OCI-LY1 (cell line): ENCODE measurements around the gene C13orf42.

Experiments
- H2AFZ ChIP-seq: fragments of 200-600 bp; sonication (generic), shearing (Covaris generic); 2 replicates; pipeline ENCODE4 v1.6.0; 2014; ENCODE audit warnings: antibody characterized with exemption, mild to moderate bottlenecking, low read length
- H3F3A ChIP-seq: fragments of 200-600 bp; sonication (generic), shearing (Covaris generic); 2 replicates; pipeline ENCODE4 v1.6.0; 2014; ENCODE audit warnings: mild to moderate bottlenecking, antibody characterized with exemption, low read length, moderate library complexity; ENCODE audit not compliant: insufficient read depth
- H3K27ac ChIP-seq: fragments of 200-600 bp; sonication (generic); 2 replicates; pipeline ENCODE4 v1.5.1; 2014; ENCODE audit warnings: low read length, mixed run types, mild to moderate bottlenecking, low read depth; ENCODE audit not compliant: poor library complexity, severe bottlenecking
- H3K27me3 ChIP-seq: fragments of 200-600 bp; sonication (generic); 2 replicates; pipeline ENCODE4 v1.6.0; 2014; ENCODE audit warnings: antibody characterized with exemption, mild to moderate bottlenecking, low read length, moderate library complexity; ENCODE audit not compliant: insufficient read depth
- H3K36me3 ChIP-seq: fragments of 200-600 bp; sonication (generic); 2 replicates; pipeline ENCODE4 v1.6.1; 2014; ENCODE audit warnings: mild to moderate bottlenecking, antibody characterized with exemption, low read length, moderate library complexity, mixed read lengths; ENCODE audit not compliant: insufficient read depth
- H3K4me1 ChIP-seq: fragments of 200-600 bp; sonication (generic); 2 replicates; pipeline ENCODE4 v1.5.1; 2014; ENCODE audit warnings: mild to moderate bottlenecking, low read length, moderate library complexity; ENCODE audit not compliant: insufficient read depth, severe bottlenecking
- H3K4me2 ChIP-seq: fragments of 200-600 bp; sonication (generic), shearing (Covaris generic); 2 replicates; pipeline ENCODE4 v1.6.1; 2014; ENCODE audit warnings: low read length
- H3K4me3 ChIP-seq: fragments of 200-600 bp; sonication (generic); 2 replicates; pipeline ENCODE4 v1.5.1; 2014; ENCODE audit warnings: low read length, low read depth, mild to moderate bottlenecking, mixed read lengths; ENCODE audit not compliant: poor library complexity, severe bottlenecking
- H3K79me2 ChIP-seq: fragments of 200-600 bp; shearing (Covaris generic); 2 replicates; pipeline ENCODE4 v1.6.1; 2016; ENCODE audit warnings: mixed run types, low read length, mixed read lengths; ENCODE audit not compliant: insufficient read depth
- H3K9ac ChIP-seq: fragments of 200-600 bp; sonication (generic), shearing (Covaris generic); 2 replicates; pipeline ENCODE4 v1.6.1; 2014; ENCODE audit warnings: mild to moderate bottlenecking, low read length, mixed read lengths
- H3K9me2 ChIP-seq: fragments of 200-600 bp; sonication (generic), shearing (Covaris generic); 2 replicates; pipeline ENCODE4 v1.6.1; 2014; ENCODE audit warnings: low read depth, mild to moderate bottlenecking, low read length, mixed read lengths
- H3K9me3 ChIP-seq: fragments of 200-600 bp; shearing (Covaris generic); 2 replicates; pipeline ENCODE4 v1.6.1; 2014; ENCODE audit warnings: low read length, mixed read lengths
- H4K20me1 ChIP-seq: fragments of 200-600 bp; sonication (generic), shearing (Covaris generic); 2 replicates; pipeline ENCODE4 v1.6.0; 2016; ENCODE audit warnings: mild to moderate bottlenecking, low read length; ENCODE audit not compliant: insufficient read depth
- CTCF ChIP-seq: fragments of 200-600 bp; sonication (generic), shearing (Covaris generic); IDR thresholded peaks from 2 replicates; pipeline ENCODE4 v1.5.1; 2017; ENCODE audit warnings: mild to moderate bottlenecking, antibody characterized with exemption, low read length, moderate library complexity, mixed read lengths
- EZH2 ChIP-seq: fragments of 200-600 bp; sonication (generic), shearing (Covaris generic); IDR thresholded peaks from 2 replicates; pipeline ENCODE4 v1.8.0; 2017; ENCODE audit warnings: borderline replicate concordance, mixed run types, mild to moderate bottlenecking, antibody characterized with exemption, low read length, moderate library complexity, mixed read lengths

Gene C13orf42

GRCh38 chr13:51154029-51154555 is 43.0 kb upstream of the C13orf42 start:
- H3K9me3 ChIP-seq = no peaks in the 10 kb centered on the region
- no peak overlapping the region for H2AFZ ChIP-seq
- no peaks in the 10 kb centered on the region for H3F3A ChIP-seq
- TF ChIP-seq EZH2 (no peak), CTCF (no peak)
- H3K4me2 ChIP-seq = no peak overlapping the region
- no peaks in the 10 kb centered on the region for H3K4me1 ChIP-seq
- no peak overlapping the region for H3K4me3 ChIP-seq
- no peak overlapping the region for H3K27ac ChIP-seq
- H3K79me2 ChIP-seq = no peaks in the 10 kb centered on the region
- H3K27me3 ChIP-seq = no peaks in the 10 kb centered on the region
- no peaks in the 10 kb centered on the region for H3K36me3 ChIP-seq
- no peaks in the 10 kb centered on the region for H4K20me1 ChIP-seq
- no peak overlapping the region for H3K9ac ChIP-seq
- no peaks in the 10 kb centered on the region for H3K9me2 ChIP-seq

DNA sequence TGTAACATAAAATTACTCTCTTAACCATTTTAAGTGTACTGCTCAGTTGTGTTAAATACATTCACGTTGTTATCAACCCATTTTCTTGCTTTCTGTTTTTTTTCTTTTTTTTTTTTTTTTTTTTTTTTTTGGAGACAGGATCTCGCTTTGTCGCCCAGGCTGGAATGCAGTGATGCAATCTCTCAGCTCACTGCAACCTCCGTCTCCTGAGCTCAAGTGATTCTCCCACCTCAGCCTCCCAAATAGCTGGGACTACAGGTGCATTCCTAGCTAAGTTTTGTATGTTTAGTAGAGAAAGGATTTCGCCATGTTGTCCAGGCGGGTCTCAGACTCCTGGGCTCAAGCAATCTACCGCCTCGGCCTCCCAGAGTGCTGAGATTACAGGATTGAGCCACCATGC is 42.5 kb upstream of the C13orf42 start:
- Histone ChIP-seq H3K27me3 (0 out of 2 replicates have a peak, but pooled peaks cover under 1% of the 10 kb centered on the region), H3K79me2 (no peaks in the 10 kb centered on the region), H3F3A (no peaks in the 10 kb centered on the region), H2AFZ (no peak overlapping the region), H3K9me3 (no peaks in the 10 kb centered on the region), H3K9me2 (no peaks in the 10 kb centered on the region), H3K4me3 (no peak overlapping the region), H3K27ac (no peak overlapping the region), H3K36me3 (no peaks in the 10 kb centered on the region), H4K20me1 (no peaks in the 10 kb centered on the region), H3K4me2 (no peak overlapping the region), H3K4me1 (no peaks in the 10 kb centered on the region), H3K9ac (no peak overlapping the region)
- no peak for TF ChIP-seq EZH2
- no peak for TF ChIP-seq CTCF

GRCh38 chr13:51152701-51153100 is 41.6 kb upstream of the C13orf42 start:
- Histone ChIP-seq H2AFZ (no peak overlapping the region), H3K9me3 (no peaks in the 10 kb centered on the region), H3K9ac (no peak overlapping the region), H3K4me2 (no peak overlapping the region), H3K79me2 (no peaks in the 10 kb centered on the region), H3K27me3 (0 out of 2 replicates have a peak, but pooled peaks cover 8% of the 10 kb centered on the region), H3K4me1 (no peaks in the 10 kb centered on the region), H4K20me1 (no peaks in the 10 kb centered on the region), H3K9me2 (no peaks in the 10 kb centered on the region), H3K4me3 (no peak overlapping the region), H3K36me3 (no peaks in the 10 kb centered on the region), H3K27ac (no peak overlapping the region), H3F3A (no peaks in the 10 kb centered on the region)
- TF ChIP-seq CTCF = no peak
- no peak for TF ChIP-seq EZH2
